K562 (cell line): Measurements from ENCODE around the gene PYGB.

Experiments used
- CBX1 ChIP-seq: sonication (generic); IDR thresholded peaks from 2 replicates; pipeline ENCODE4 v1.6.1; 2016; ENCODE audit warnings: antibody characterized with exemption, low read depth, mild to moderate bottlenecking
- CTCF ChIP-seq, 3 experiments: IDR thresholded peaks in 2 of 3; conservative IDR thresholded peaks in 1 of 3; 2 replicates each; pipeline ENCODE4 v1.5.1; 2011 to 2012; ENCODE audit warnings: low read length in 3 of 3, mild to moderate bottlenecking in 3 of 3, control low read depth in 2 of 3, improper control_type of control experiment in 1 of 3, inconsistent platforms in 1 of 3, low read depth in 1 of 3, mixed read lengths in 1 of 3, moderate library complexity in 1 of 3; ENCODE audit not compliant: insufficient read depth in 2 of 3
- POLR2H ChIP-seq: IDR thresholded peaks from 2 replicates; pipeline ENCODE4 v1.6.1; 2016; ENCODE audit warnings: missing genetic modification characterization, low read depth, mild to moderate bottlenecking, control low read depth, missing compliant biosample characterization, moderate library complexity

DNA sequence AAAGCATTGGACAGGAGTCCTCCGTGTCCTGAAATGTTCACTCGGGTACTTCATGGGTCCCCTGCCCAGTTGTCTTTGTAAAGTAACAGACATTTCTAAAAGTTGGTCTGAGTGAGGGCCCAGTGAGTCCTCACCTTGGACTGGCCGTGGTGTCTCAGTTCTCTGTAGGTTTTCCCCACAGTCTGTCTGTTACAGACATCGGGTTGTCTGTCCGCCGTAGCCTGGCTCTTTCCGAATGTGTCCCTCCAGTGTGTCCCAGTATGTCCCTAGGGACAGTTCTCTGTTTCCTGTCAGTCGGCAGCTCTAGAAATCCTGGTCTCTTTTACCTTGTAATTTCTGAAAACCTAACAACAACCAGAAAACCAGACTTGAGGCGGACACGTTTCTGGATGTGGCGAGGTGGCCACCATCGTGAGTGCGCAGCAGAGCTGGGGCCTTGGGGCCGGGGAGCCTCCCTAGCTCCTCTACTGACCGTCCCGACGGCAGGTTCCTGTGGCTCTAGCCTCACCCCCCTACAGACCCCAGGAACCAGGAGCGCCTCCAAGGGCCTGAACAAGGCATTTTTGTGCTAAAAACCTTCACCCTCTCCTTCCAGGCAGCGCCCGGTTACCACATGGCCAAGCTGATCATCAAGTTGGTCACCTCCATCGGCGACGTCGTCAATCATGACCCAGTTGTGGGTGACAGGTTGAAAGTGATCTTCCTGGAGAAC is 42.2 kb downstream of the PYGB start:
- TF ChIP-seq CBX1 (no peak), POLR2H (no peak), CTCF (IDR thresholded peaks at IDR 0.05 in 2 of 3, conservative IDR thresholded peaks at IDR 0.05 in 1 of 3; ENCODE audit: insufficient read depth in 2 of 3, low read depth in 1 of 3, low read length in 3 of 3) (no peak)
